PC-3 (cell line): ENCODE results near the gene RAB5B. TPM values are rescaled to one million over a fixed set of nuclear protein-coding genes. Genes with fewer than 3 reads are reported as not detected.

Source experiments
- ATAC-seq: fragments of 200-7000 bp; cut with Tn5 transposase; 2 replicates; pipeline ENCODE4 v1.9.1; 2020; ENCODE audit warnings: mild to moderate bottlenecking, moderate library complexity
- BruUV-seq: library from RNA; stranded (reverse); fragments of 400-500 nt; replicated peaks from 2 replicates; lab custom pipeline; 2021; lab: Mats Ljungman, UMichigan
- CTCF ChIA-PET: fragments of 300-600 bp; sonication (Branson Sonifier 250); formaldehyde crosslinking; loops from one replicate; lab custom pipeline; 2022; ENCODE audit warnings: antibody characterized with exemption; lab: Charles Lee
- POLR2A ChIA-PET: fragments of 300-600 bp; sonication (Branson Sonifier 250); formaldehyde crosslinking; loops from one replicate; lab custom pipeline; 2022; ENCODE audit warnings: antibody characterized with exemption; ENCODE audit not compliant: unreplicated experiment; lab: Charles Lee
- DNase-seq: peaks from one replicate; pipeline ENCODE4 v3.0.0-alpha.2; 2015
- H2AFZ ChIP-seq: fragments of 300-600 bp; sonication (generic); 2 replicates; pipeline ENCODE4 v1.6.0; 2016; ENCODE audit warnings: antibody characterized with exemption, low read length
- H3F3A ChIP-seq: fragments of 300-600 bp; sonication (generic); one replicate; pipeline ENCODE4 v1.6.0; 2017; ENCODE audit warnings: antibody characterized with exemption, low read length, control low read depth, mild to moderate bottlenecking; ENCODE audit not compliant: unreplicated experiment
- H3K27ac ChIP-seq: fragments of 300-600 bp; sonication (generic); 2 replicates; pipeline ENCODE4 v1.5.1; 2016; ENCODE audit warnings: mild to moderate bottlenecking, low read length
- H3K27me3 ChIP-seq: fragments of 300-600 bp; sonication (generic); 2 replicates; pipeline ENCODE4 v1.6.1; 2016; ENCODE audit warnings: low read length, mixed read lengths
- H3K36me3 ChIP-seq: fragments of 300-600 bp; sonication (generic); 2 replicates; pipeline ENCODE4 v1.6.1; 2016; ENCODE audit warnings: low read depth, mixed run types, low read length, mixed read lengths
- H3K4me1 ChIP-seq: fragments of 300-600 bp; sonication (generic); 2 replicates; pipeline ENCODE4 v1.5.1; 2016; ENCODE audit warnings: low read length; ENCODE audit not compliant: insufficient read depth
- H3K4me2 ChIP-seq: fragments of 300-600 bp; sonication (generic); 2 replicates; pipeline ENCODE4 v1.6.0; 2016; ENCODE audit warnings: low read length
- H3K4me3 ChIP-seq: fragments of 300-600 bp; sonication (generic); 2 replicates; pipeline ENCODE4 v1.5.1; 2016; ENCODE audit warnings: mild to moderate bottlenecking, low read length, mixed read lengths
- H3K79me2 ChIP-seq: fragments of 300-600 bp; sonication (generic); 2 replicates; pipeline ENCODE4 v1.6.1; 2017; ENCODE audit warnings: low read length, mixed read lengths
- H3K9ac ChIP-seq: fragments of 300-600 bp; sonication (generic); 2 replicates; pipeline ENCODE4 v1.6.0; 2016; ENCODE audit warnings: mild to moderate bottlenecking, low read length
- H3K9me2 ChIP-seq: fragments of 300-600 bp; sonication (generic); replicated peaks from 2 replicates; pipeline ENCODE4 v1.6.1; 2016; ENCODE audit warnings: mixed run types, low read length, mixed read lengths
- H3K9me3 ChIP-seq: fragments of 300-600 bp; sonication (generic); 2 replicates; pipeline ENCODE4 v1.6.1; 2016; ENCODE audit warnings: low read length, mixed read lengths
- H4K20me1 ChIP-seq: fragments of 300-600 bp; sonication (generic); 2 replicates; pipeline ENCODE4 v1.6.1; 2016; ENCODE audit warnings: low read length, mixed read lengths
- EZH2 ChIP-seq: fragments of 300-600 bp; sonication (generic); IDR thresholded peaks from one replicate; pipeline ENCODE4 v1.6.1; 2017; ENCODE audit warnings: antibody characterized with exemption, mild to moderate bottlenecking, low read length; ENCODE audit not compliant: unreplicated experiment
- EZH2phosphoT487 ChIP-seq: fragments of 300-600 bp; sonication (generic); IDR thresholded peaks from 2 replicates; pipeline ENCODE4 v1.6.1; 2018; ENCODE audit warnings: mild to moderate bottlenecking, antibody characterized with exemption, low read length, borderline replicate concordance
- intact Hi-C: fragments of 100-400 bp; cut with micrococcal nuclease; formaldehyde crosslinking; loops from 2 replicates; pipeline ENCODE4 v1.9.0; 2023
- total RNA-seq: library from RNA; depleted of rRNA; stranded (reverse); fragments of >200 nt; gene quantifications from 2 replicates; pipeline ENCODE4 v1.2.3, GENCODE V29; 2014
- TF ChIP-seq, protein P1 (sequence below): fragments of 300-600 bp; sonication (generic); conservative IDR thresholded peaks from 2 replicates; pipeline ENCODE4 v1.5.1; 2017; ENCODE audit warnings: antibody characterized with exemption, low read depth, mild to moderate bottlenecking, low read length

Gene RAB5B
- total RNA-seq, 1 experiment from 2014 or later = 48.8 TPM

DNA sequence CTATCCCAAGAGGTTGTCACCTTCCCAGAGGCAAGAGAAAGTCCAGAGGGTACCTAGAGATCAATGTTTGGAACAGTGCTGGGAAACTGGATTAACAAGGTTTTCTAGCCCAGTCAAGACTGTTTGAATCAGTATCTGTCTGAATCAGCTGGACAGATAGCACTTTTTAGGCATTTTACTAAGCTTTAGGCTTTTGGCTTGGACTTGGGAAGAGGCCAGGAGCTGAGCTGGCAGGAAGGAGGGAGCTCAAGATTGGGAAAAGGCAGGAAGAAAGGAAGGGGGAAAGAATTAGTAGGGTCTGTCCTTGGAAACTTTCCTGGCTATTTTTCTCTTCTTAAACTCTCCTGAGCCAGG lies 55.3 kb downstream of the RAB5B start:
- TF ChIP-seq, protein P1, sequence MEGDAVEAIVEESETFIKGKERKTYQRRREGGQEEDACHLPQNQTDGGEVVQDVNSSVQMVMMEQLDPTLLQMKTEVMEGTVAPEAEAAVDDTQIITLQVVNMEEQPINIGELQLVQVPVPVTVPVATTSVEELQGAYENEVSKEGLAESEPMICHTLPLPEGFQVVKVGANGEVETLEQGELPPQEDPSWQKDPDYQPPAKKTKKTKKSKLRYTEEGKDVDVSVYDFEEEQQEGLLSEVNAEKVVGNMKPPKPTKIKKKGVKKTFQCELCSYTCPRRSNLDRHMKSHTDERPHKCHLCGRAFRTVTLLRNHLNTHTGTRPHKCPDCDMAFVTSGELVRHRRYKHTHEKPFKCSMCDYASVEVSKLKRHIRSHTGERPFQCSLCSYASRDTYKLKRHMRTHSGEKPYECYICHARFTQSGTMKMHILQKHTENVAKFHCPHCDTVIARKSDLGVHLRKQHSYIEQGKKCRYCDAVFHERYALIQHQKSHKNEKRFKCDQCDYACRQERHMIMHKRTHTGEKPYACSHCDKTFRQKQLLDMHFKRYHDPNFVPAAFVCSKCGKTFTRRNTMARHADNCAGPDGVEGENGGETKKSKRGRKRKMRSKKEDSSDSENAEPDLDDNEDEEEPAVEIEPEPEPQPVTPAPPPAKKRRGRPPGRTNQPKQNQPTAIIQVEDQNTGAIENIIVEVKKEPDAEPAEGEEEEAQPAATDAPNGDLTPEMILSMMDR = no peak
- TF ChIP-seq EZH2phosphoT487 (no peak), EZH2 (no peak)
- ChIA-PET POLR2A (interaction anchor here (0.7 to 1.4 kb wide), 2 partner anchors 32 to 33 kb away, joined by 3 to 7 read pairs; partner anchors contain the start of gene SUOX), CTCF (interaction anchor here (0.6 to 2.3 kb wide), 6 partner anchors 22 to 407 kb away, joined by 3 to 29 read pairs (median 6); partner anchors contain the start of genes RAB5B and SUOX)
- no peaks in the 10 kb centered on the region for H3K9me3 ChIP-seq
- no peaks in the 10 kb centered on the region for H3F3A ChIP-seq
- no TSS peak for BruUV-seq
- no peaks in the 10 kb centered on the region for H3K79me2 ChIP-seq
- intact Hi-C loops = loop anchor here (1.0 kb wide), 2 partner anchors 33 to 290 kb away; no protein-coding TSS in a partner anchor
- no peak overlapping the region for H3K9ac ChIP-seq
- no peak overlapping the region for H3K4me3 ChIP-seq
- no peaks in the 10 kb centered on the region for H3K9me2 ChIP-seq
- H3K4me1 ChIP-seq = peaks cover 17% of the 10 kb centered on the region
- H3K27me3 ChIP-seq = no peaks in the 10 kb centered on the region
- H3K4me2 ChIP-seq = peak overlapping the region; percentile 20
- peak overlapping the region; percentile 27 for H3K27ac ChIP-seq
- DNase-seq (peak; percentile 74), ATAC-seq (peak; percentile 72)
- no peak overlapping the region for H2AFZ ChIP-seq
- H3K36me3 ChIP-seq = no peaks in the 10 kb centered on the region
- H4K20me1 ChIP-seq = no peaks in the 10 kb centered on the region

DNA sequence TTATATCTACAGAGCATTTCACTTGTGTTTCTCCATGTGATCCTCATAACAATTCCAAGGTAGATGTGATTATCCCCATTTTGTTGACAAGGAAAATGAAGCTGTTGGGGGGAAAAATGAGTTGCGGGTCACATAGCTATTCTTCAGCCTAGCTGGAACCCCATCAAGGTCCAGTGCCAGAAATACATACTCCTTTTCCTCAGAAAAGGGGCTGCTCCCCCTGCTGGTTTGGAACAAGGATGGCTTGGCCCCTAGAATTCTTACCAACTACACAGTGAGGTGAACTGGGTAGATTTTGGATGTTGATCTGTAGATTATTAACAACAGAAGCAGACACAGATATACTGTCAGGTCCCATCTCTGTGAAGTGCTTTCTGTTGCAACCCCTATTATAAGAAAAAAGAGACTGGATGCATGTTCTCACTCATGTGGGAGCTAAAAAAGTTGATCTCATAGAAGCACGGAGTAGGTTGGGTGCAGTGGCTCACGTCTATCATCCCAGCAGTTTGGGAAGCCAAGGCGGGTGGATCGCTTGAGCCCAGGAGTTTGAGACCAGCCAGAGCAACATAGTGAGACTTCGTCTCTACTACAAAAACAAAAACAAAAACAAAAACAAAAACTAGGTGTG lies 55.9 kb downstream of the RAB5B start:
- POLR2A ChIA-PET = interaction anchor here (1.4 kb wide), 1 partner anchor 34 kb away, joined by 7 read pairs; no protein-coding TSS in a partner anchor
- H3K9me2 ChIP-seq = no peaks in the 10 kb centered on the region
- intact Hi-C loops = loop anchor here (1.0 kb wide), 2 partner anchors 33 to 290 kb away; no protein-coding TSS in a partner anchor
- no TSS peak for BruUV-seq
- ATAC-seq (peak; percentile 81), DNase-seq (peak; percentile 59)
- no peaks in the 10 kb centered on the region for H4K20me1 ChIP-seq
- no peaks in the 10 kb centered on the region for H3K79me2 ChIP-seq
- H3K9me3 ChIP-seq = no peaks in the 10 kb centered on the region
- peak overlapping the region; percentile 27 for H3K27ac ChIP-seq
- no peaks in the 10 kb centered on the region for H3F3A ChIP-seq
- TF ChIP-seq EZH2phosphoT487 (no peak), EZH2 (no peak)
- TF ChIP-seq, protein P1 = peak; percentile 85
- peaks cover 17% of the 10 kb centered on the region for H3K4me1 ChIP-seq
- H2AFZ ChIP-seq = no peak overlapping the region
- no peaks in the 10 kb centered on the region for H3K27me3 ChIP-seq
- no peak overlapping the region for H3K4me3 ChIP-seq
- peak overlapping the region; percentile 20; the same call in 1 of the 2 replicates for H3K4me2 ChIP-seq
- no peak overlapping the region for H3K9ac ChIP-seq
- H3K36me3 ChIP-seq = no peaks in the 10 kb centered on the region
- CTCF ChIA-PET = interaction anchor here (0.6 to 2.3 kb wide), 5 partner anchors 23 to 291 kb away, joined by 3 to 29 read pairs (median 7); partner anchors contain the start of genes RAB5B and SUOX

- intact Hi-C loops = no loop called here
- no peaks in the 10 kb centered on the region for H3K36me3 ChIP-seq
- H3K4me1 ChIP-seq = peaks cover 17% of the 10 kb centered on the region
- H3K9me3 ChIP-seq = no peaks in the 10 kb centered on the region
- no peak overlapping the region for H2AFZ ChIP-seq
- H3K4me3 ChIP-seq = no peak overlapping the region
- no peaks in the 10 kb centered on the region for H3K9me2 ChIP-seq
- no peak overlapping the region for H3K27ac ChIP-seq
- no peaks in the 10 kb centered on the region for H3F3A ChIP-seq
- ChIA-PET CTCF (no interaction called here), POLR2A (no interaction called here)
- BruUV-seq = no TSS peak
- no peaks in the 10 kb centered on the region for H3K79me2 ChIP-seq
- ATAC-seq = no peak
- H4K20me1 ChIP-seq = no peaks in the 10 kb centered on the region
- no peak overlapping the region for H3K4me2 ChIP-seq
- no peak for DNase-seq
- H3K9ac ChIP-seq = no peak overlapping the region
- H3K27me3 ChIP-seq = no peaks in the 10 kb centered on the region
- TF ChIP-seq, protein P1 = no peak
- no peak for TF ChIP-seq EZH2phosphoT487
- no peak for TF ChIP-seq EZH2
Measured at GRCh38 chr12:56031987-56032386, 58.1 kb downstream of the RAB5B start.
